Testis (tissue), 2 donors: ENCODE results near the gene LSR.
"Not testable (repeated sequence)": the region's sequence is repeated elsewhere in the genome, so short reads cannot be mapped to it uniquely, and the experiment has no call there.

ENCODE experiments used
- POLR2A ChIP-seq: fragments of 450-650 bp; IDR thresholded peaks from one replicate; pipeline ENCODE4 v1.6.1; 2017; ENCODE audit warnings: antibody characterized with exemption, mild to moderate bottlenecking, moderate library complexity
- TF ChIP-seq, protein P1 (sequence below), 3 experiments: fragments of 450-650 bp in 2 of 3; fragments of 200-600 bp in 1 of 3; sonication (generic) in 1 of 3; IDR thresholded peaks; one replicate each; pipeline ENCODE4 v1.5.1; 2016 to 2019; ENCODE audit warnings: antibody characterized with exemption in 3 of 3, mild to moderate bottlenecking in 2 of 3, moderate library complexity in 1 of 3

DNA sequence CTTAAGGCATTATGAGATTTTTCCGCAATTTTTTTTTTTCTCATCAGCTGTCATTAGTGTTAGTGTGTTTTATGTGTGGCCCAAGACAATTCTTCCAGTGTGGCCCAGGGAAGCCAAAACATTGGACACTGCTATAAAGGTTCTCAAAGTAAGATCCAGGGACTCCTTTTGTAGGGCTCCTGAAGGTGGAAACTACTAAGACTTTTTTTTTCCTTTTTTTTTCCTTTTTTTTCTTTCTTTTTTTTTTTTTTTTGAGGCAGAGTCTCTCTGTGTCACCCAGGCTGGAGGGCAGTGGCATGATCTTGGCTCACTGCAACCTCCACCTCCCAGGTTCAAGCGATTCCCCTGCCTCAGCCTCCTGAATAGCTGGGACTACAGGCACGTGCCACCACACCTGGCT, 36.7 kb downstream of the LSR start:
- TF ChIP-seq, protein P1, sequence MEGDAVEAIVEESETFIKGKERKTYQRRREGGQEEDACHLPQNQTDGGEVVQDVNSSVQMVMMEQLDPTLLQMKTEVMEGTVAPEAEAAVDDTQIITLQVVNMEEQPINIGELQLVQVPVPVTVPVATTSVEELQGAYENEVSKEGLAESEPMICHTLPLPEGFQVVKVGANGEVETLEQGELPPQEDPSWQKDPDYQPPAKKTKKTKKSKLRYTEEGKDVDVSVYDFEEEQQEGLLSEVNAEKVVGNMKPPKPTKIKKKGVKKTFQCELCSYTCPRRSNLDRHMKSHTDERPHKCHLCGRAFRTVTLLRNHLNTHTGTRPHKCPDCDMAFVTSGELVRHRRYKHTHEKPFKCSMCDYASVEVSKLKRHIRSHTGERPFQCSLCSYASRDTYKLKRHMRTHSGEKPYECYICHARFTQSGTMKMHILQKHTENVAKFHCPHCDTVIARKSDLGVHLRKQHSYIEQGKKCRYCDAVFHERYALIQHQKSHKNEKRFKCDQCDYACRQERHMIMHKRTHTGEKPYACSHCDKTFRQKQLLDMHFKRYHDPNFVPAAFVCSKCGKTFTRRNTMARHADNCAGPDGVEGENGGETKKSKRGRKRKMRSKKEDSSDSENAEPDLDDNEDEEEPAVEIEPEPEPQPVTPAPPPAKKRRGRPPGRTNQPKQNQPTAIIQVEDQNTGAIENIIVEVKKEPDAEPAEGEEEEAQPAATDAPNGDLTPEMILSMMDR (IDR thresholded peaks at IDR 0.05), result not testable (repeated sequence)
- not testable (repeated sequence) for TF ChIP-seq POLR2A
